ENCODE data around the gene ZNF786. TPM values are rescaled to one million over a fixed set of nuclear protein-coding genes. Genes with fewer than 3 reads are reported as not detected.
"Not testable (repeated sequence)": the region's sequence is repeated elsewhere in the genome, so short reads cannot be mapped to it uniquely, and the experiment has no call there.

Gene ZNF786
- total and polyA plus RNA-seq, 4 donors, result 2.0 to 5.9 (median 4.4) TPM

- ATAC-seq (ENCODE audit: insufficient read depth, low FRiP score) (no peak), DNase-seq (no peak)
- Histone ChIP-seq H3K4me1 (ENCODE audit: control insufficient read depth in 5 of 5, insufficient read depth in 5 of 5, low read length in 5 of 5) (no peaks in the 10 kb centered on the region), H3K9ac (ENCODE audit: insufficient read depth in 1 of 2, low read length in 2 of 2) (no peak overlapping the region), H3K27ac (ENCODE audit: low read depth in 1 of 2, low read length in 1 of 2) (no peak overlapping the region), H3K4me3 (no peak overlapping the region), H3K36me3 (ENCODE audit: control insufficient read depth in 4 of 4, insufficient read depth in 4 of 4, low read length in 4 of 4) (no peaks in the 10 kb centered on the region), H3K9me3 (ENCODE audit: control insufficient read depth in 4 of 4, insufficient read depth in 3 of 4, low read length in 3 of 4) (no peaks in the 10 kb centered on the region), H3K27me3 (ENCODE audit: control insufficient read depth in 3 of 3, insufficient read depth in 3 of 3, low read length in 2 of 3) (no peaks in the 10 kb centered on the region)
- WGBS, 2 donors, result 96 to 98% methylated on average over 1 of the region's 1 CpG
- no peak for TF ChIP-seq CTCF (IDR thresholded peaks at IDR 0.05; ENCODE audit: control extremely low read depth, extremely low read depth)
Measured at GRCh38 chr7:149036676-149037075, 53.8 kb downstream of the ZNF786 start.

GRCh38 chr7:149031353-149031910, 59.1 kb downstream of the ZNF786 start:
- Histone ChIP-seq H3K36me3 (ENCODE audit: control insufficient read depth in 4 of 4, insufficient read depth in 4 of 4, low read length in 4 of 4) (peaks cover 0 to 1% (median 0%) of the 10 kb centered on the region in 4 donors), H3K27ac (ENCODE audit: low read depth in 1 of 2, low read length in 1 of 2) (no peak overlapping the region), H3K9ac (ENCODE audit: insufficient read depth in 1 of 2, low read length in 2 of 2) (no peak overlapping the region), H3K27me3 (ENCODE audit: control insufficient read depth in 3 of 3, insufficient read depth in 3 of 3, low read length in 2 of 3) (no peaks in the 10 kb centered on the region), H3K9me3 (ENCODE audit: control insufficient read depth in 4 of 4, insufficient read depth in 3 of 4, low read length in 3 of 4) (no peaks in the 10 kb centered on the region), H3K4me1 (ENCODE audit: control insufficient read depth in 5 of 5, insufficient read depth in 5 of 5, low read length in 5 of 5) (peaks cover 3 to 18% (median 5%) of the 10 kb centered on the region in 5 donors), H3K4me3 (no peak overlapping the region)
- DNase-seq (no peak), ATAC-seq (ENCODE audit: insufficient read depth, low FRiP score) (no peak)
- TF ChIP-seq CTCF (IDR thresholded peaks at IDR 0.05; ENCODE audit: control extremely low read depth, extremely low read depth), result no peak
- 90 to 95% methylated on average over 3 of the region's 3 CpGs for WGBS, 2 donors

- H3K9me3 ChIP-seq (ENCODE audit: control insufficient read depth in 4 of 4, insufficient read depth in 3 of 4, low read length in 3 of 4); DNase-seq; H3K27me3 ChIP-seq (ENCODE audit: control insufficient read depth in 3 of 3, insufficient read depth in 3 of 3, low read length in 2 of 3); ATAC-seq (ENCODE audit: insufficient read depth, low FRiP score); H3K9ac ChIP-seq (ENCODE audit: insufficient read depth in 1 of 2, low read length in 2 of 2); H3K36me3 ChIP-seq (ENCODE audit: control insufficient read depth in 4 of 4, insufficient read depth in 4 of 4, low read length in 4 of 4); H3K27ac ChIP-seq (ENCODE audit: low read depth in 1 of 2, low read length in 1 of 2); H3K4me3 ChIP-seq: not testable (repeated sequence)
- peaks cover 3 to 19% (median 5%) of the 10 kb centered on the region in 5 donors for H3K4me1 ChIP-seq (ENCODE audit: control insufficient read depth in 5 of 5, insufficient read depth in 5 of 5, low read length in 5 of 5)
- WGBS, 2 donors, result 91 to 97% methylated on average over 9 of the region's 9 CpGs
Measured at GRCh38 chr7:149030439-149030838, 60.1 kb downstream of the ZNF786 start.

- Histone ChIP-seq H3K27ac (ENCODE audit: low read depth in 1 of 2, low read length in 1 of 2) (peak within 1 kb of the TSS; percentile 93 to 99), H3K4me1 (ENCODE audit: control insufficient read depth in 5 of 5, insufficient read depth in 5 of 5, low read length in 5 of 5) (peaks cover 3 to 19% (median 5%) of the 10 kb centered on the region in 5 donors), H3K9me3 (ENCODE audit: control insufficient read depth in 4 of 4, insufficient read depth in 3 of 4, low read length in 3 of 4) (no peaks in the 10 kb centered on the region), H3K9ac (ENCODE audit: insufficient read depth in 1 of 2, low read length in 2 of 2) (peak within 1 kb of the TSS; percentile 83 to 85), H3K36me3 (ENCODE audit: control insufficient read depth in 4 of 4, insufficient read depth in 4 of 4, low read length in 4 of 4) (peaks cover 0 to 4% (median under 1%) of the 10 kb centered on the region in 4 donors), H3K4me3 (peak within 1 kb of the TSS; percentile 97), H3K27me3 (ENCODE audit: control insufficient read depth in 3 of 3, insufficient read depth in 3 of 3, low read length in 2 of 3) (no peaks in the 10 kb centered on the region)
- ATAC-seq (ENCODE audit: insufficient read depth, low FRiP score) (peak; percentile 96), DNase-seq (peak; percentile 100)
- no peak for TF ChIP-seq CTCF (IDR thresholded peaks at IDR 0.05; ENCODE audit: control extremely low read depth, extremely low read depth)
- 0 to 1% methylated on average over 87 of the region's 87 CpGs for WGBS, 2 donors
Measured at GRCh38 chr7:149028346-149029109, 62.0 kb downstream of the ZNF786 start, which contains the start of gene PDIA4. PDIA4 (minus strand) TSS chr7:149028505; CDS start chr7:149028408, 97 bp downstream.

Data from lung (tissue), 12 donors.